Measurements from ENCODE around the gene MS4A4A. TPM values are rescaled to one million over a fixed set of nuclear protein-coding genes. Genes with fewer than 3 reads are reported as not detected.
A peak's percentile ranks its signal among the peaks of the same experiment; 100 is the strongest.

The MS4A4A gene
- total and polyA plus RNA-seq, 2 of the 8 experiments (the other 6 are each of a cell fraction or from before 2014, with no cell fraction given), result not detected

DNA sequence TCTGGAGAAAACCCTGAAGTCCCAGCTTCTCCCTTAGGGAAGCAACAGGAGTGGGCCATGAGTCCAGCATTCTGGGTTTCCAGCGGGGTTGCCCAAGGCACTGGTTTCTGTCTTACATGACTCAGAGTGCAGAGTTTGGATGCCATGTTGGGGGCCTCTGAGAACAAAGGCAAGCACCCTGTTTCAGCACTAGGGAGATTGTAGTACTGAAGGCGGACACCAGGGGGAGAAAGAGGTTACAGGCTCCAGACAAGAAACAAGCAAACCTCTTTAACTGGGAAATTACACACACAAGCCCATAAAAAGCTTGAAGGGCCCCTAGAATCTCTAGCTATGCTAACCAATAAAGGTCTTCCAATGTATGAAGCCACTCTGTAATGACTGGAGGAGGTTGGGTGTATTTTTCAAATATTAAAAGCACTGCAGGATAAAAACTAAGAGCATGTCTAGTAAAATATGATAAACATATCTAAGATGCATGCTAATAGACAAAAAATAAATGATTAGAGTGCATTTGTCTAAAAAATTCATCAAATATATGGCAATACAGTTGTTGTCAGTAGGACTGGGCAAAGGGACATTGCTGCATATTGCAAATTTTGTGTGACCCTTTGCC lies 53.6 kb downstream of the MS4A4A start:
- ChIA-PET POLR2A (ENCODE audit: partially characterized antibody) (no interaction called here), CTCF (ENCODE audit: partially characterized antibody) (interaction anchor here (0.7 to 5.7 kb wide), 31 partner anchors 9 to 300 kb away, joined by 3 to 73 read pairs (median 4); no protein-coding TSS in a partner anchor)
- H3K9ac ChIP-seq (replicated peaks in 1 of 4; ENCODE audit: extremely low read depth in 1 of 4, low read depth in 3 of 4, low read length in 3 of 4), result peak overlapping the region in 1 of 4 experiments; percentile 34; a peak in 1 of 7 replicates
- no peak overlapping the region for H2AK5ac ChIP-seq (ENCODE audit: low read depth, low read length)
- H2BK12ac ChIP-seq (ENCODE audit: low read depth, low read length), result no peak overlapping the region
- FAIRE-seq (peak; percentile 74), DNase-seq (ENCODE audit: low read depth in 1 of 2, low spot score in 2 of 2) (peak; percentile 50 to 94)
- no peak overlapping the region for H4K5ac ChIP-seq (ENCODE audit: insufficient read length, low read depth, low read length)
- H3K18ac ChIP-seq (ENCODE audit: extremely low read depth, low read length), result no peak overlapping the region
- no peaks in the 10 kb centered on the region; a peak in 2 of 7 replicates for H3K4me1 ChIP-seq (replicated peaks in 1 of 4; ENCODE audit: control insufficient read depth in 3 of 4, insufficient read depth in 4 of 4, low read length in 3 of 4)
- H3K23ac ChIP-seq (ENCODE audit: insufficient read length), result no peak overlapping the region
- no peaks in the 10 kb centered on the region for H3K23me2 ChIP-seq (ENCODE audit: low read depth, low read length)
- H3K9me3 ChIP-seq (ENCODE audit: insufficient read depth in 2 of 2, low read depth in 1 of 2, low read length in 1 of 2), result no peaks in the 10 kb centered on the region
- H3K27me3 ChIP-seq (replicated peaks in 1 of 4; ENCODE audit: control insufficient read depth in 3 of 4, extremely low read depth in 1 of 4, insufficient read depth in 3 of 4, low read length in 3 of 4), result no peaks in the 10 kb centered on the region
- H3K14ac ChIP-seq (ENCODE audit: insufficient read length), result no peak overlapping the region
- no peak overlapping the region for H3K4ac ChIP-seq (replicated peaks; ENCODE audit: insufficient read length, low read depth, low read length)
- no peaks in the 10 kb centered on the region for H3K36me3 ChIP-seq (ENCODE audit: control insufficient read depth in 2 of 4, insufficient read depth in 4 of 4, low read length in 3 of 4)
- no peak overlapping the region for H3K4me2 ChIP-seq (ENCODE audit: insufficient read depth in 1 of 2, low read depth in 2 of 2, low read length in 2 of 2)
- no peak overlapping the region for H2BK5ac ChIP-seq (ENCODE audit: low read depth, low read length)
- WGBS, 2 experiments (ENCODE audit: extremely low coverage in 1 of 2, insufficient coverage in 1 of 2, insufficient read length in 1 of 2, insufficient replicate concordance in 2 of 2, low coverage in 1 of 2, low lambda C conversion rate in 2 of 2, missing lambda C conversion rate in 1 of 2), result 18% methylated on average over 2 of the region's 2 CpGs; no CpG with 5 or more reads in 1 of the 2 experiments
- no peak overlapping the region for H2BK120ac ChIP-seq (replicated peaks; ENCODE audit: low read depth, low read length)
- no peak overlapping the region for H3K27ac ChIP-seq (ENCODE audit: low read depth, low read length)
- H2BK20ac ChIP-seq (ENCODE audit: low read length), result no peak overlapping the region
- no peak overlapping the region for H4K91ac ChIP-seq (replicated peaks; ENCODE audit: insufficient read length, low read length)
- H3K79me1 ChIP-seq (ENCODE audit: low read depth, low read length), result no peaks in the 10 kb centered on the region
- no peaks in the 10 kb centered on the region for H3K79me2 ChIP-seq (ENCODE audit: control insufficient read depth in 1 of 2, insufficient read depth in 2 of 2, low read length in 2 of 2)
- no peak overlapping the region for H3K56ac ChIP-seq (replicated peaks; ENCODE audit: insufficient read length, low read depth, low read length)
- peak overlapping the region; percentile 94; the same call in 1 of the 2 replicates for H2BK15ac ChIP-seq (ENCODE audit: low read length)
- H4K20me1 ChIP-seq (replicated peaks in 1 of 2; ENCODE audit: control insufficient read depth in 1 of 2, insufficient read depth in 2 of 2, low read length in 2 of 2), result no peaks in the 10 kb centered on the region
- H3K4me3 ChIP-seq (ENCODE audit: extremely low read depth in 1 of 4, insufficient read depth in 2 of 4, low read depth in 3 of 4, low read length in 4 of 4), result no peak overlapping the region
- H2AFZ ChIP-seq (ENCODE audit: low read length), result peak overlapping the region; percentile 100
- H4K8ac ChIP-seq (ENCODE audit: extremely low read depth, insufficient read depth, low read length), result peak overlapping the region; percentile 41; the same call in 1 of the 2 replicates
- TF ChIP-seq YY1 (IDR thresholded peaks at IDR 0.05; ENCODE audit: low read depth, low read length) (peak; percentile 83), POLR2AphosphoS5 (IDR thresholded peaks at IDR 0.05; ENCODE audit: low read depth, low read length) (no peak), POU5F1 (IDR thresholded peaks at IDR 0.05; ENCODE audit: low read depth, low read length) (no peak), PHF8 (conservative IDR thresholded peaks at IDR 0.05; ENCODE audit: low read depth, low read length) (no peak), SIX5 (IDR thresholded peaks at IDR 0.05; ENCODE audit: low read depth, low read length) (no peak), SAP30 (IDR thresholded peaks at IDR 0.05; ENCODE audit: insufficient read depth, insufficient replicate concordance, low read length) (no peak)
- TF ChIP-seq, protein P1, sequence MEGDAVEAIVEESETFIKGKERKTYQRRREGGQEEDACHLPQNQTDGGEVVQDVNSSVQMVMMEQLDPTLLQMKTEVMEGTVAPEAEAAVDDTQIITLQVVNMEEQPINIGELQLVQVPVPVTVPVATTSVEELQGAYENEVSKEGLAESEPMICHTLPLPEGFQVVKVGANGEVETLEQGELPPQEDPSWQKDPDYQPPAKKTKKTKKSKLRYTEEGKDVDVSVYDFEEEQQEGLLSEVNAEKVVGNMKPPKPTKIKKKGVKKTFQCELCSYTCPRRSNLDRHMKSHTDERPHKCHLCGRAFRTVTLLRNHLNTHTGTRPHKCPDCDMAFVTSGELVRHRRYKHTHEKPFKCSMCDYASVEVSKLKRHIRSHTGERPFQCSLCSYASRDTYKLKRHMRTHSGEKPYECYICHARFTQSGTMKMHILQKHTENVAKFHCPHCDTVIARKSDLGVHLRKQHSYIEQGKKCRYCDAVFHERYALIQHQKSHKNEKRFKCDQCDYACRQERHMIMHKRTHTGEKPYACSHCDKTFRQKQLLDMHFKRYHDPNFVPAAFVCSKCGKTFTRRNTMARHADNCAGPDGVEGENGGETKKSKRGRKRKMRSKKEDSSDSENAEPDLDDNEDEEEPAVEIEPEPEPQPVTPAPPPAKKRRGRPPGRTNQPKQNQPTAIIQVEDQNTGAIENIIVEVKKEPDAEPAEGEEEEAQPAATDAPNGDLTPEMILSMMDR (IDR thresholded peaks at IDR 0.05; ENCODE audit: control extremely low read depth in 1 of 3, insufficient read depth in 1 of 3, low read depth in 1 of 3, low read length in 3 of 3), result peak; percentile 27 to 75 (median 72)
- TF ChIP-seq, protein P2, sequence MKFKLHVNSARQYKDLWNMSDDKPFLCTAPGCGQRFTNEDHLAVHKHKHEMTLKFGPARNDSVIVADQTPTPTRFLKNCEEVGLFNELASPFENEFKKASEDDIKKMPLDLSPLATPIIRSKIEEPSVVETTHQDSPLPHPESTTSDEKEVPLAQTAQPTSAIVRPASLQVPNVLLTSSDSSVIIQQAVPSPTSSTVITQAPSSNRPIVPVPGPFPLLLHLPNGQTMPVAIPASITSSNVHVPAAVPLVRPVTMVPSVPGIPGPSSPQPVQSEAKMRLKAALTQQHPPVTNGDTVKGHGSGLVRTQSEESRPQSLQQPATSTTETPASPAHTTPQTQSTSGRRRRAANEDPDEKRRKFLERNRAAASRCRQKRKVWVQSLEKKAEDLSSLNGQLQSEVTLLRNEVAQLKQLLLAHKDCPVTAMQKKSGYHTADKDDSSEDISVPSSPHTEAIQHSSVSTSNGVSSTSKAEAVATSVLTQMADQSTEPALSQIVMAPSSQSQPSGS (IDR thresholded peaks at IDR 0.05; ENCODE audit: low read length), result no peak
